HG02852 (cell line): ENCODE results near the gene CAPN8.

Source experiments
- ATAC-seq: cut with Tn5 transposase; IDR thresholded peaks from one replicate; pipeline ENCODE4 v1.9.1; 2021; ENCODE audit warnings: mild to moderate bottlenecking, moderate library complexity; ENCODE audit not compliant: unreplicated experiment

CAPN8 gene

GRCh38 chr1:223492044-223492443 lies 173.5 kb downstream of the CAPN8 start:
- ATAC-seq = no peak
